ENCODE data around the gene DRD2.

- TF ChIP-seq POLR2A (IDR thresholded peaks at IDR 0.05) (no peak), EP300 (IDR thresholded peaks at IDR 0.05) (no peak)
- TF ChIP-seq, protein P1, sequence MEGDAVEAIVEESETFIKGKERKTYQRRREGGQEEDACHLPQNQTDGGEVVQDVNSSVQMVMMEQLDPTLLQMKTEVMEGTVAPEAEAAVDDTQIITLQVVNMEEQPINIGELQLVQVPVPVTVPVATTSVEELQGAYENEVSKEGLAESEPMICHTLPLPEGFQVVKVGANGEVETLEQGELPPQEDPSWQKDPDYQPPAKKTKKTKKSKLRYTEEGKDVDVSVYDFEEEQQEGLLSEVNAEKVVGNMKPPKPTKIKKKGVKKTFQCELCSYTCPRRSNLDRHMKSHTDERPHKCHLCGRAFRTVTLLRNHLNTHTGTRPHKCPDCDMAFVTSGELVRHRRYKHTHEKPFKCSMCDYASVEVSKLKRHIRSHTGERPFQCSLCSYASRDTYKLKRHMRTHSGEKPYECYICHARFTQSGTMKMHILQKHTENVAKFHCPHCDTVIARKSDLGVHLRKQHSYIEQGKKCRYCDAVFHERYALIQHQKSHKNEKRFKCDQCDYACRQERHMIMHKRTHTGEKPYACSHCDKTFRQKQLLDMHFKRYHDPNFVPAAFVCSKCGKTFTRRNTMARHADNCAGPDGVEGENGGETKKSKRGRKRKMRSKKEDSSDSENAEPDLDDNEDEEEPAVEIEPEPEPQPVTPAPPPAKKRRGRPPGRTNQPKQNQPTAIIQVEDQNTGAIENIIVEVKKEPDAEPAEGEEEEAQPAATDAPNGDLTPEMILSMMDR (IDR thresholded peaks at IDR 0.05) = no peak
Observed at GRCh38 chr11:113507341-113507740, 32.1 kb upstream of the DRD2 start.
